ENCODE measurements around the gene HSPB1.

DNA sequence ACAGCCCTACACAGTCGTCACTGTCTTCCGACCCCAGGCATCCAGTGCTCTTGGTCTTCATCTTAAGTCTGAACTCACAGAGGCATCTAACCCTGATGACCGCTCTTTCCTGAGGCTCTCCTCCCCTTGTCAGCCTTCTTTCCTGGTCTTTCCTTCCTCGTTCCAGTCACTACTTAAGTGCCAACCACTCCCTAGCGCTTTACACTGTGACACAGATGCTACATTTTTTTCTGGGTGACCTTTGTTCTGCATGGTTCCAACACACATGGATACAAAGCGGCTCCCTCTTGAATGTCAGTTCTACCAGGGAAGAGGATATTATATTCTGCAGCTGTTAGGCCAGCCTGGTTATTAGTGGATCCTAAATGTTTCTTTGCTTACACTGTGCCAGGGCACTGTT, 43.6 kb downstream of the HSPB1 start:
- TF ChIP-seq, protein P1, sequence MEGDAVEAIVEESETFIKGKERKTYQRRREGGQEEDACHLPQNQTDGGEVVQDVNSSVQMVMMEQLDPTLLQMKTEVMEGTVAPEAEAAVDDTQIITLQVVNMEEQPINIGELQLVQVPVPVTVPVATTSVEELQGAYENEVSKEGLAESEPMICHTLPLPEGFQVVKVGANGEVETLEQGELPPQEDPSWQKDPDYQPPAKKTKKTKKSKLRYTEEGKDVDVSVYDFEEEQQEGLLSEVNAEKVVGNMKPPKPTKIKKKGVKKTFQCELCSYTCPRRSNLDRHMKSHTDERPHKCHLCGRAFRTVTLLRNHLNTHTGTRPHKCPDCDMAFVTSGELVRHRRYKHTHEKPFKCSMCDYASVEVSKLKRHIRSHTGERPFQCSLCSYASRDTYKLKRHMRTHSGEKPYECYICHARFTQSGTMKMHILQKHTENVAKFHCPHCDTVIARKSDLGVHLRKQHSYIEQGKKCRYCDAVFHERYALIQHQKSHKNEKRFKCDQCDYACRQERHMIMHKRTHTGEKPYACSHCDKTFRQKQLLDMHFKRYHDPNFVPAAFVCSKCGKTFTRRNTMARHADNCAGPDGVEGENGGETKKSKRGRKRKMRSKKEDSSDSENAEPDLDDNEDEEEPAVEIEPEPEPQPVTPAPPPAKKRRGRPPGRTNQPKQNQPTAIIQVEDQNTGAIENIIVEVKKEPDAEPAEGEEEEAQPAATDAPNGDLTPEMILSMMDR (IDR thresholded peaks at IDR 0.05) = no peak
- no peak for TF ChIP-seq POLR2A (IDR thresholded peaks at IDR 0.05)
